C4-2B (cell line): ENCODE measurements around the gene PFKFB4.

Experiments
- ZFX ChIP-seq: fragments of 450-650 bp; IDR thresholded peaks from 2 replicates; pipeline ENCODE4 v1.6.1; 2017
- TF ChIP-seq, protein P1 (sequence below): fragments of 450-650 bp; conservative IDR thresholded peaks from 2 replicates; pipeline ENCODE4 v1.5.1; 2017; ENCODE audit warnings: mild to moderate bottlenecking

DNA sequence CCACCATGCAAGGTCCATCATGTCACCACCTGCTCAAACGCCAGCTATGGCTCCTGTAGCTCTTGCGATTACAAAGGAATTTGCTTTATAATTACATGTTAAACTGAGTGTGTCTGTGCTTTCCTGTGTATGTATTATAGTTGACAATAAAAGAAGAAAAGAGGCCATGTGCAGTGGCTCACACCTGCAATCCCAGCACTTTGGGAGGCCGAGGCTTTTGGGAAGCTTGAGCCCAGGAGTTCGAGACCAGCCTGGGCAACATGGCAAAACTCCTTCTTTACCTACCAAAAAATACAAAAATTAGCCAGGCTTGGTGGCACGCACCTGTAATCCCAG lies 83.0 kb downstream of the PFKFB4 start:
- TF ChIP-seq, protein P1, sequence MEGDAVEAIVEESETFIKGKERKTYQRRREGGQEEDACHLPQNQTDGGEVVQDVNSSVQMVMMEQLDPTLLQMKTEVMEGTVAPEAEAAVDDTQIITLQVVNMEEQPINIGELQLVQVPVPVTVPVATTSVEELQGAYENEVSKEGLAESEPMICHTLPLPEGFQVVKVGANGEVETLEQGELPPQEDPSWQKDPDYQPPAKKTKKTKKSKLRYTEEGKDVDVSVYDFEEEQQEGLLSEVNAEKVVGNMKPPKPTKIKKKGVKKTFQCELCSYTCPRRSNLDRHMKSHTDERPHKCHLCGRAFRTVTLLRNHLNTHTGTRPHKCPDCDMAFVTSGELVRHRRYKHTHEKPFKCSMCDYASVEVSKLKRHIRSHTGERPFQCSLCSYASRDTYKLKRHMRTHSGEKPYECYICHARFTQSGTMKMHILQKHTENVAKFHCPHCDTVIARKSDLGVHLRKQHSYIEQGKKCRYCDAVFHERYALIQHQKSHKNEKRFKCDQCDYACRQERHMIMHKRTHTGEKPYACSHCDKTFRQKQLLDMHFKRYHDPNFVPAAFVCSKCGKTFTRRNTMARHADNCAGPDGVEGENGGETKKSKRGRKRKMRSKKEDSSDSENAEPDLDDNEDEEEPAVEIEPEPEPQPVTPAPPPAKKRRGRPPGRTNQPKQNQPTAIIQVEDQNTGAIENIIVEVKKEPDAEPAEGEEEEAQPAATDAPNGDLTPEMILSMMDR: no peak
- TF ChIP-seq ZFX: no peak
